ENCODE data around the gene SLC38A4.

SLC38A4 gene

GRCh38 chr12:46751173-46751572 lies 74.6 kb downstream of the SLC38A4 start:
- Histone ChIP-seq H3K4me2 (ENCODE audit: low read depth, low read length, poor library complexity, severe bottlenecking) (no peak overlapping the region), H3K4me3 (ENCODE audit: low read length, poor library complexity, severe bottlenecking) (no peak overlapping the region)

GRCh38 chr12:46749322-46749721 lies 76.5 kb downstream of the SLC38A4 start:
- H3K4me3 ChIP-seq (ENCODE audit: low read length, poor library complexity, severe bottlenecking) = no peak overlapping the region
- no peaks in the 10 kb centered on the region for H3F3A ChIP-seq (ENCODE audit: low read depth)
- no peaks in the 10 kb centered on the region for H3K79me2 ChIP-seq (ENCODE audit: insufficient read depth, low read length)
- H3K27me3 ChIP-seq (ENCODE audit: insufficient read depth, low read length, poor library complexity, severe bottlenecking) = peaks cover 25% of the 10 kb centered on the region
- no peak for TF ChIP-seq EZH2phosphoT487 (IDR thresholded peaks at IDR 0.05; ENCODE audit: borderline replicate concordance)
- TF ChIP-seq CTCF (conservative IDR thresholded peaks at IDR 0.05; ENCODE audit: low read length) = no peak
- H3K4me1 ChIP-seq (ENCODE audit: insufficient read depth, low read length, poor library complexity, severe bottlenecking) = no peaks in the 10 kb centered on the region
- no peaks in the 10 kb centered on the region for H3K36me3 ChIP-seq (ENCODE audit: insufficient read depth, low read length)
- H4K20me1 ChIP-seq (ENCODE audit: insufficient read depth, low read length, poor library complexity, severe bottlenecking) = no peaks in the 10 kb centered on the region
- H3K4me2 ChIP-seq (ENCODE audit: low read depth, low read length, poor library complexity, severe bottlenecking) = no peak overlapping the region
- no peak overlapping the region for H3K9ac ChIP-seq (ENCODE audit: low read depth, low read length, poor library complexity, severe bottlenecking)
- no peaks in the 10 kb centered on the region for H3K9me3 ChIP-seq (ENCODE audit: insufficient read depth, low read depth, low read length)
- H3K9me2 ChIP-seq (replicated peaks; ENCODE audit: low read depth, low read length) = no peaks in the 10 kb centered on the region
- no peak overlapping the region for H2AFZ ChIP-seq (ENCODE audit: low read length)

More at GRCh38 chr12:46751173-46751572, 74.6 kb downstream of the SLC38A4 start:
- no peaks in the 10 kb centered on the region for H3F3A ChIP-seq (ENCODE audit: low read depth)
- no peaks in the 10 kb centered on the region for H3K9me2 ChIP-seq (replicated peaks; ENCODE audit: low read depth, low read length)
- H3K36me3 ChIP-seq (ENCODE audit: insufficient read depth, low read length) = no peaks in the 10 kb centered on the region
- H3K4me1 ChIP-seq (ENCODE audit: insufficient read depth, low read length, poor library complexity, severe bottlenecking) = no peaks in the 10 kb centered on the region
- H3K9ac ChIP-seq (ENCODE audit: low read depth, low read length, poor library complexity, severe bottlenecking) = no peak overlapping the region
- no peaks in the 10 kb centered on the region for H4K20me1 ChIP-seq (ENCODE audit: insufficient read depth, low read length, poor library complexity, severe bottlenecking)
- no peak overlapping the region for H2AFZ ChIP-seq (ENCODE audit: low read length)
- no peaks in the 10 kb centered on the region for H3K9me3 ChIP-seq (ENCODE audit: insufficient read depth, low read depth, low read length)
- no peaks in the 10 kb centered on the region for H3K79me2 ChIP-seq (ENCODE audit: insufficient read depth, low read length)
- no peak for TF ChIP-seq CTCF (conservative IDR thresholded peaks at IDR 0.05; ENCODE audit: low read length)
- H3K27me3 ChIP-seq (ENCODE audit: insufficient read depth, low read length, poor library complexity, severe bottlenecking) = peaks cover 25% of the 10 kb centered on the region

GRCh38 chr12:46744283-46744682 lies 81.5 kb downstream of the SLC38A4 start:
- Histone ChIP-seq H3K9ac (ENCODE audit: low read depth, low read length, poor library complexity, severe bottlenecking) (no peak overlapping the region), H2AFZ (ENCODE audit: low read length) (no peak overlapping the region), H3K36me3 (ENCODE audit: insufficient read depth, low read length) (no peaks in the 10 kb centered on the region), H3K79me2 (ENCODE audit: insufficient read depth, low read length) (no peaks in the 10 kb centered on the region), H4K20me1 (ENCODE audit: insufficient read depth, low read length, poor library complexity, severe bottlenecking) (no peaks in the 10 kb centered on the region), H3K9me2 (replicated peaks; ENCODE audit: low read depth, low read length) (no peaks in the 10 kb centered on the region), H3K27me3 (ENCODE audit: insufficient read depth, low read length, poor library complexity, severe bottlenecking) (peaks cover 14% of the 10 kb centered on the region), H3K4me2 (ENCODE audit: low read depth, low read length, poor library complexity, severe bottlenecking) (no peak overlapping the region), H3F3A (ENCODE audit: low read depth) (no peaks in the 10 kb centered on the region), H3K4me1 (ENCODE audit: insufficient read depth, low read length, poor library complexity, severe bottlenecking) (no peaks in the 10 kb centered on the region), H3K9me3 (ENCODE audit: insufficient read depth, low read depth, low read length) (no peaks in the 10 kb centered on the region), H3K4me3 (ENCODE audit: low read length, poor library complexity, severe bottlenecking) (no peak overlapping the region)
- no peak for TF ChIP-seq CTCF (conservative IDR thresholded peaks at IDR 0.05; ENCODE audit: low read length)
- TF ChIP-seq EZH2phosphoT487 (IDR thresholded peaks at IDR 0.05; ENCODE audit: borderline replicate concordance) = no peak
